Left lung (tissue), 10 donors: ENCODE results near the gene NUSAP1. TPM values are rescaled to one million over a fixed set of nuclear protein-coding genes. Genes with fewer than 3 reads are reported as not detected.
A peak's percentile ranks its signal among the peaks of the same experiment; 100 is the strongest.

Experiments used
- ATAC-seq: fragments of 200-7000 bp; cut with Tn5 transposase; one replicate; pipeline ENCODE4 v1.9.1; 2020; ENCODE audit warnings: moderate library complexity
- DNase-seq, 4 donors: peaks; one replicate each; pipeline ENCODE4 v3.0.0-alpha.2; 2013 to 2020
- H3K27ac ChIP-seq, 2 donors: fragments of 200-600 bp; sonication (generic) in 1 of 2; one replicate each; pipeline versions ENCODE4 v1.5.0 to v1.8.0; 2020 to 2021
- H3K27me3 ChIP-seq, 2 donors: fragments of 200-600 bp; sonication (generic) in 1 of 2; one replicate each; pipeline versions ENCODE4 v1.5.0 to v1.8.0; 2020 to 2021
- H3K36me3 ChIP-seq, 2 donors: fragments of 200-600 bp; sonication (generic) in 1 of 2; one replicate each; pipeline versions ENCODE4 v1.5.0 to v1.8.0; 2020 to 2021
- H3K4me1 ChIP-seq, 2 donors: fragments of 200-600 bp; one replicate each; pipeline ENCODE4 v1.8.0; 2021
- H3K4me3 ChIP-seq, 2 donors: fragments of 200-600 bp; sonication (generic) in 1 of 2; one replicate each; pipeline versions ENCODE4 v1.5.0 to v1.8.0; 2020 to 2021; ENCODE audit warnings: mild to moderate bottlenecking in 1 of 2
- H3K9me3 ChIP-seq, 2 donors: fragments of 200-600 bp; sonication (generic) in 1 of 2; one replicate each; pipeline versions ENCODE4 v1.5.0 to v1.8.0; 2020 to 2021
- intact Hi-C, 2 donors: fragments of 100-400 bp; cut with DNase I; formaldehyde crosslinking; loops; one replicate each; pipeline versions ENCODE4 v1.11.2 to v1.14.2; 2022
- polyA plus RNA-seq, 6 donors: library from polyadenylated mRNA; unstranded; fragments of 120-200 nt; gene quantifications; one replicate each; pipeline ENCODE4 v1.2.1, GENCODE V29; 2013; ENCODE audit not compliant: insufficient read length in 6 of 6
- total RNA-seq, 2 donors: library from RNA; stranded (reverse); fragmentation: NEBNext Ultra II Directional; extraction: Animal tissue kit (Norgen Biotek cat#: 25700); gene quantifications; one replicate each; pipeline ENCODE4 v1.2.1, GENCODE V29; 2021
- TF ChIP-seq, protein P1 (sequence below), 2 donors: fragments of 200-600 bp; sonication (generic) in 1 of 2; IDR thresholded peaks; one replicate each; pipeline versions ENCODE4 v1.5.0 to v1.8.0; 2021; ENCODE audit warnings: antibody characterized with exemption in 2 of 2
- donor health status: DM: no; HTN: yes; CAD: no.
- donor health status: DM: no; HTN: no; CAD: no.

NUSAP1 gene
- total and polyA plus RNA-seq, 8 donors, result 10.2 to 147 (median 69.3) TPM

DNA sequence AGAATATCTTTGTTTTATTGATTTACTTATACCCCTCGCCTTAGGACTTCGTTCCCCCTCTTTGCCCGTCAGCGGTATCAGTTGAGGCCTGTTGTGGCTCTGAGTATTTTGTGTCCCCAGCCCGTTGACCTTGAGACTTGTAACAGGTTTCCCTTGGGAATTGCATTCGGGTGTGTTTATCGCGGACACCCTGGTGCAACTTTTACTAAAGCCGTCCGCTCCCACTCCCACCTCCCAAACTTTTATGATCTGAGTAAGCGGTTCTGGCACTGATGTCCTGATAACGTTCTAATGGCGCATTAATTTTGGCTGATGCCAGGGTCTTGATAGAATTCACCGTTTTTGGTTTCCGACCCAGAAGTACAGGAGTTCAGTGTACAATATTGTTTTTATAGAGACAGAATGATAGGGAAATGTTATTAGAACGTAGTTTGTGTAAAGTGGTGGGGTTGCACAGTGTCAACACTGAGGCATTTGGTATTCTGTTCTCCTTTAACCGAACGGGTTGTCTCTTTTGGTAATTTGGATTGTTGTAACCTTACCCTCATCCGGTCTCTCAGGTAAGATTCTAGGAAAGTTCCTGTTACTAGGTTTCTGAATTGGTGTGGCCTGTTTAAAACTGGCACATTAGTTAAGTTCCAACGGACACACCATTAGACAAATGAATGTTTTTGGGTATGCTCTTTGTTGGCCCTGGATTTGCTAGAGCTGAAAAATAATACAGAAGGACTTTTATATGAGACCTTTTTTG, 48.1 kb upstream of the NUSAP1 start:
- Histone ChIP-seq H3K27ac (peak overlapping the region; percentile 80 to 90), H3K9me3 (no peaks in the 10 kb centered on the region), H3K27me3 (no peaks in the 10 kb centered on the region), H3K4me3 (peak overlapping the region; percentile 80 to 95), H3K4me1 (peaks cover 0 to 47% of the 10 kb centered on the region in 2 donors), H3K36me3 (peaks cover 0 to 50% of the 10 kb centered on the region in 2 donors)
- TF ChIP-seq, protein P1, sequence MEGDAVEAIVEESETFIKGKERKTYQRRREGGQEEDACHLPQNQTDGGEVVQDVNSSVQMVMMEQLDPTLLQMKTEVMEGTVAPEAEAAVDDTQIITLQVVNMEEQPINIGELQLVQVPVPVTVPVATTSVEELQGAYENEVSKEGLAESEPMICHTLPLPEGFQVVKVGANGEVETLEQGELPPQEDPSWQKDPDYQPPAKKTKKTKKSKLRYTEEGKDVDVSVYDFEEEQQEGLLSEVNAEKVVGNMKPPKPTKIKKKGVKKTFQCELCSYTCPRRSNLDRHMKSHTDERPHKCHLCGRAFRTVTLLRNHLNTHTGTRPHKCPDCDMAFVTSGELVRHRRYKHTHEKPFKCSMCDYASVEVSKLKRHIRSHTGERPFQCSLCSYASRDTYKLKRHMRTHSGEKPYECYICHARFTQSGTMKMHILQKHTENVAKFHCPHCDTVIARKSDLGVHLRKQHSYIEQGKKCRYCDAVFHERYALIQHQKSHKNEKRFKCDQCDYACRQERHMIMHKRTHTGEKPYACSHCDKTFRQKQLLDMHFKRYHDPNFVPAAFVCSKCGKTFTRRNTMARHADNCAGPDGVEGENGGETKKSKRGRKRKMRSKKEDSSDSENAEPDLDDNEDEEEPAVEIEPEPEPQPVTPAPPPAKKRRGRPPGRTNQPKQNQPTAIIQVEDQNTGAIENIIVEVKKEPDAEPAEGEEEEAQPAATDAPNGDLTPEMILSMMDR (IDR thresholded peaks at IDR 0.05), result no peak
- ATAC-seq, result peak; percentile 6
- peak in 2 of 4 donors; percentile 23 to 30 for DNase-seq
- intact Hi-C loops, result no loop called here

GRCh38 chr15:41285285-41285684, 47.4 kb upstream of the NUSAP1 start:
- H3K4me3 ChIP-seq, result peak overlapping the region; percentile 80 to 95
- no peak for DNase-seq
- H3K9me3 ChIP-seq, result no peaks in the 10 kb centered on the region
- intact Hi-C loops, result no loop called here
- H3K4me1 ChIP-seq, result peaks cover 0 to 53% of the 10 kb centered on the region in 2 donors
- H3K27me3 ChIP-seq, result no peaks in the 10 kb centered on the region
- no peak for ATAC-seq
- TF ChIP-seq, protein P1 (IDR thresholded peaks at IDR 0.05), result no peak
- H3K36me3 ChIP-seq, result peaks cover 0 to 43% of the 10 kb centered on the region in 2 donors
- peak overlapping the region; percentile 80 to 90 for H3K27ac ChIP-seq

DNA sequence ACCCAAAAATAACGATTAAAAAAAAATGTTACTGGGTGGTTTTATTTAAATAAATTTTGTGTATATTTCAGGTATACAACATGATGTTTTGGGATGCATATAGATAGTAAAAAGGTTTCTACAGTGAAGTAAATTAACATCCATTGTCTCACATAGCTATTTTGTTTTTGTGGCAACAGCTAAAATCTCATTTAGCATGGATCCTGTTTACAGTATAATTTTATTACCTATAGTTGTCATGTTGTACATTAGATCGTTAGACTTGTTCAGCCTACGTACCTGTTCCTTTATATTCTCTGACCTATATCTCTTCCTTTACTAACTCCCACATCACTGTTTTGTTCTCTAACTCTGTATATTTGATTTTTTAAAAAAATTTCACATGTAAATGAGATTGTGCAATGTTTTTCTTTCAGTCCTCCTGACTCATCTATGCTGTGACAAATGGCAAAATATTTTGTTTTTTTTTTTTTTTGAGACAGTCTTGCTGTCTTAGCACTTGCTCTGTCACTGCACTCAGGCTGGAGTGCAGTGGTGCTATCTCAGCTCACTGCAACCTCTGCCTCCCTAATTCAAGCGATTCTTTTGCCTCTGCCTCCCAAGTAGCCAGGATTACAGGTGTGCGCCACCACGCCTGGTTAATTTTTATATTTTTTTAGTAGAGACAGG, 45.9 kb upstream of the NUSAP1 start:
- intact Hi-C loops, result no loop called here
- H3K9me3 ChIP-seq, result no peaks in the 10 kb centered on the region
- TF ChIP-seq, protein P1 (IDR thresholded peaks at IDR 0.05), result no peak
- no peak overlapping the region for H3K4me3 ChIP-seq
- peaks cover 0 to 68% of the 10 kb centered on the region in 2 donors for H3K4me1 ChIP-seq
- DNase-seq (no peak), ATAC-seq (no peak)
- H3K27me3 ChIP-seq, result no peaks in the 10 kb centered on the region
- peak overlapping the region; percentile 2 to 37 for H3K27ac ChIP-seq
- H3K36me3 ChIP-seq, result peaks cover 0 to 45% of the 10 kb centered on the region in 2 donors

- Histone ChIP-seq H3K9me3 (no peaks in the 10 kb centered on the region), H3K27ac (no peak overlapping the region), H3K4me1 (peaks cover 0 to 65% of the 10 kb centered on the region in 2 donors), H3K27me3 (no peaks in the 10 kb centered on the region), H3K4me3 (no peak overlapping the region), H3K36me3 (peaks cover 0 to 58% of the 10 kb centered on the region in 2 donors)
- ATAC-seq, result no peak
- TF ChIP-seq, protein P1 (IDR thresholded peaks at IDR 0.05), result no peak
- no peak for DNase-seq
- intact Hi-C loops, result no loop called here
These were observed 44.2 kb upstream of the NUSAP1 start for GRCh38 chr15:41288464-41288863.

DNA sequence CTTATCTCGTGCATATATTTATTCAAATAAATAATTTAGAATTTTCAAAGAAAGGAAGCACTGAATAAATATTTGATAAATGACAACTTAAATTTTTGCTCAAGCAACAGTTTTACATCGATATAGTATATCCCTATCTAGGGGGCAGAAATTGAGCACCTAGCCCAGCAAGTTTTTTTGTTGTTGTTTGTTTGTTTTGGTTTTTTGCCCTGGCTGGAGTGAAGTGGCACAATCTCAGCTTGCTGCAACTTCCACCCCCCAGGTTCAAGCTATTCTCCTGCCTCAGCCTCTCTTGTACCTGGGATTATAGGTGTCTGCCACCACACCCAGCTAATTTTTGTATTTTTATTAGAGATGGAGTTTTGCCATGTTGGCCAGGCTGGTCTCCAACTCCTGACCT, 42.7 kb upstream of the NUSAP1 start:
- DNase-seq, result no peak
- H3K27ac ChIP-seq, result no peak overlapping the region
- intact Hi-C loops, result no loop called here
- H3K4me1 ChIP-seq, result peaks cover 0 to 62% of the 10 kb centered on the region in 2 donors
- no peak for ATAC-seq
- TF ChIP-seq, protein P1 (IDR thresholded peaks at IDR 0.05), result no peak
- H3K36me3 ChIP-seq, result peaks cover 0 to 70% of the 10 kb centered on the region in 2 donors
- H3K9me3 ChIP-seq, result no peaks in the 10 kb centered on the region
- H3K4me3 ChIP-seq, result no peak overlapping the region
- no peaks in the 10 kb centered on the region for H3K27me3 ChIP-seq
